SK-N-MC (cell line): Measurements from ENCODE around the gene CAMKMT.
"Not testable (repeated sequence)": the region's sequence is repeated elsewhere in the genome, so short reads cannot be mapped to it uniquely, and the experiment has no call there.

Experiments
- EZH2 ChIP-seq: fragments of 200-600 bp; sonication (generic); IDR thresholded peaks from one replicate; pipeline ENCODE4 v1.6.1; 2017; ENCODE audit warnings: antibody characterized with exemption
- FOXP2 ChIP-seq: optimal IDR thresholded peaks from 2 replicates; pipeline ENCODE3; 2011; ENCODE audit warnings: mild to moderate bottlenecking, moderate library complexity; ENCODE audit not compliant: insufficient read depth; ENCODE audit errors: extremely low read length, control extremely low read depth
- POLR2AphosphoS5 ChIP-seq: IDR thresholded peaks from 2 replicates; pipeline ENCODE4 v1.6.1; 2012; ENCODE audit warnings: mild to moderate bottlenecking, low read depth, low read length, borderline replicate concordance

- not testable (repeated sequence) for TF ChIP-seq EZH2, FOXP2, POLR2AphosphoS5
Observed at GRCh38 chr2:44505664-44506063, 143.9 kb downstream of the CAMKMT start.
